Measurements from ENCODE around the gene ANKS1A.

ANKS1A gene

DNA sequence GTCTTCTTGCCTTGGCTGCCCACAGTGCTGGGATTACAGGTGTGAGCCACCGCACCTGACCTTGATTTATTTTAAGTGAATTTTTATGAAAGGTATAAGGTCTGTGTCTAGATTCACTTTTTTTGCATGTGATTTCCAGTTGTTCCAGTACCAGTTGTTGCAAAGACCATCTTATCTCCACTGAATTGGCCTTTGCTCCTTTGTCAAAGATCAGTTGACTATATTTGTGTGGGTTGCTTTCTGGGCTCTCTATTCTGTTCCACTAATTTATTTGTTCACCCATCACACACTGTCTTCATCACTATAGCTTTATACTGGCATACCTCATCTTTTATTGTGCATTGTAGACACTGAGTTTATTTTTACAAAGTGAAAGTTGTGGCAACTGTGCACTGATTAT, 56.3 kb downstream of the ANKS1A start:
- H3K27ac ChIP-seq (ENCODE audit: low read depth, low read length): no peak overlapping the region

DNA sequence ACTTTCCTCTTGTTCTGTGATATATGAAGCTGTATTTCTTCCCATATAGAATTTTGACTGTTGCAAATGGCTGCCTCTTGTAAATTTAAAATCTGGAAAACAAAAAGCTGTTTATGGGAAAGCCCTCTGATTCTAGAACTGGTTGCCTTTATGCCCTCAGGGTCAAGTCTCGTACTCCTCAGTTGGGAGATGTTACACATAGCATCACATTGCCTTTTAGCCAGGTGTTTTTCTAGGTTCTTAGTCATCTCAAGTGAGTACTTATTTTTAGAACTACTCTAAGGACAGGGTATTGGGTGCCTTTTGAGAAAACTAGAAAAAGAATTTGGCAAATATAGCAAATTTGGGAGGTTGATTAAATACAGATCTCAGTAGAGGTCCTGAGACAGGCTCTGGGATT, 58.5 kb downstream of the ANKS1A start:
- Histone ChIP-seq H3K9me3 (ENCODE audit: control insufficient read depth, insufficient read depth, low read depth, low read length) (no peaks in the 10 kb centered on the region), H3K4me1 (ENCODE audit: control insufficient read depth, insufficient read depth, low read length) (peaks cover 8% of the 10 kb centered on the region), H3K9ac (ENCODE audit: low read length) (no peak overlapping the region), H3K27me3 (ENCODE audit: control insufficient read depth, insufficient read depth, low read length) (no peaks in the 10 kb centered on the region), H3K27ac (ENCODE audit: low read depth, low read length) (no peak overlapping the region), H3K4me3 (ENCODE audit: low read depth, low read length) (no peak overlapping the region), H3K36me3 (ENCODE audit: control insufficient read depth, insufficient read depth, low read length) (no peaks in the 10 kb centered on the region)

More for the DNA sequence above, 56.3 kb downstream of the ANKS1A start:
- no peaks in the 10 kb centered on the region for H3K27me3 ChIP-seq (ENCODE audit: control insufficient read depth, insufficient read depth, low read length)
- no peak overlapping the region for H3K9ac ChIP-seq (ENCODE audit: low read length)
- no peaks in the 10 kb centered on the region for H3K9me3 ChIP-seq (ENCODE audit: control insufficient read depth, insufficient read depth, low read depth, low read length)
- H3K4me3 ChIP-seq (ENCODE audit: low read depth, low read length): no peak overlapping the region
- H3K36me3 ChIP-seq (ENCODE audit: control insufficient read depth, insufficient read depth, low read length): no peaks in the 10 kb centered on the region
- H3K4me1 ChIP-seq (ENCODE audit: control insufficient read depth, insufficient read depth, low read length): no peaks in the 10 kb centered on the region; the same call in 1 of the 2 replicates

DNA sequence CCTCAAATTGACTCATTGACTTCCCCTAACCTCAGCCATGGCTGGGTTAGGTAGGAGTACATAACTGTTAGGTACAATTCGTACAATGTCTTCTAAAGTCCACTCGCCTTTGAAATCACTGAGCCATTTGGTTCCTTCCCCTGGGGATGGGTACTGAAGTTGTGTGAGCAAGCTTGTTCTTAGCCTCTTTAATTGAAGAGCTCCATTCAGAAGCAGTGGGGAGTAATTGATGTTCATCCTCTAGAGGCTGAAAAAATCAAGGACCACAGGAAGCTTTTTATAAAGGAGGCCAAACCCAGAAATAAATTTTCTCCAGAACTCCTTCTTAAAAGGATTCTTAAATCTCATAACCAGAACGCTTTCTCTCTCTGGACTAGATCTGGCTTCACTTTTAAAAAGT, 60.6 kb downstream of the ANKS1A start:
- Histone ChIP-seq H3K36me3 (ENCODE audit: control insufficient read depth, insufficient read depth, low read length) (no peaks in the 10 kb centered on the region), H3K27me3 (ENCODE audit: control insufficient read depth, insufficient read depth, low read length) (no peaks in the 10 kb centered on the region), H3K27ac (ENCODE audit: low read depth, low read length) (no peak overlapping the region), H3K4me3 (ENCODE audit: low read depth, low read length) (no peak overlapping the region), H3K9me3 (ENCODE audit: control insufficient read depth, insufficient read depth, low read depth, low read length) (no peaks in the 10 kb centered on the region), H3K9ac (ENCODE audit: low read length) (no peak overlapping the region), H3K4me1 (ENCODE audit: control insufficient read depth, insufficient read depth, low read length) (peaks cover 17% of the 10 kb centered on the region)

DNA sequence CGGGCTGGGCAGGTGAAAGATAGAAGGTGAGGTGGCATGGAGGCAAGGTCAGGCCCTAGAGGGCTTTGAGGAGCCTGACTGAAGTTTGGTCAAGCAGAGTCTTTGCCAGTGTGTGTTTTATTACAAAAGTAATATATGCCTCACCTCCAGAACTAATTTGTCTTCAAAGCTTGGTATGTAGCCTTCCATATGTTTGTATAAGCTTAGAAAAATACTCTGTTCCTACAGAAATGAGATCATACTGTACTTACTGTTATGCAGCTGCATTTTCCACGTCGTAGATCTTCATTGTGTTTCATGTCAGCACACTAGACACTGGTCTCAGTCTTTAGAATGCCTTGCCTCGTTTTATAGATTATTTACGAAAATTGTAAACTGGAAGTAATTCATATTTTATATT, 61.8 kb downstream of the ANKS1A start:
- peaks cover 17% of the 10 kb centered on the region for H3K4me1 ChIP-seq (ENCODE audit: control insufficient read depth, insufficient read depth, low read length)
- no peaks in the 10 kb centered on the region for H3K27me3 ChIP-seq (ENCODE audit: control insufficient read depth, insufficient read depth, low read length)
- H3K4me3 ChIP-seq (ENCODE audit: low read depth, low read length): no peak overlapping the region
- H3K36me3 ChIP-seq (ENCODE audit: control insufficient read depth, insufficient read depth, low read length): no peaks in the 10 kb centered on the region
- no peak overlapping the region for H3K9ac ChIP-seq (ENCODE audit: low read length)
- no peak overlapping the region for H3K27ac ChIP-seq (ENCODE audit: low read depth, low read length)
- no peaks in the 10 kb centered on the region for H3K9me3 ChIP-seq (ENCODE audit: control insufficient read depth, insufficient read depth, low read depth, low read length)

DNA sequence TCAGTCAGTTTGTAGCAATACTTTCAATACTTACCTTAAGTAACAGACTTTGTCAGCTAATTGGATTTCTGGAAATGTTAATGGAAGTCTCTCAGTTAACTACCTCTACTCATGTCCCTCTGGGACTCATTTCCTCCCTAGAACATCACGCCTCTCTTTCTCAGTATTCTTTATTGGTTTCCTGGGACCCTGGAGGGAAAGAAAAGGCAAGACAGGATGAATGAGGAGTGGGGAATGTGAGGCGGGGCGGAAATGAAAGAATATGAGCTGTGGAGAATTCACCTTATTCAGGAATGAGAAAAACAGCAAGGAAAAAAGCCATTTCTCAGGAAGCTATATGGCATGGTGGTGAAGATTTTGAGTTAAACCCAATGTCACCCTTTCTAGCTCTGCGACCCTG, 62.7 kb downstream of the ANKS1A start:
- H3K36me3 ChIP-seq (ENCODE audit: control insufficient read depth, insufficient read depth, low read length): no peaks in the 10 kb centered on the region
- no peak overlapping the region for H3K4me3 ChIP-seq (ENCODE audit: low read depth, low read length)
- no peak overlapping the region for H3K9ac ChIP-seq (ENCODE audit: low read length)
- H3K27ac ChIP-seq (ENCODE audit: low read depth, low read length): no peak overlapping the region
- H3K27me3 ChIP-seq (ENCODE audit: control insufficient read depth, insufficient read depth, low read length): no peaks in the 10 kb centered on the region
- H3K4me1 ChIP-seq (ENCODE audit: control insufficient read depth, insufficient read depth, low read length): peaks cover 17% of the 10 kb centered on the region
- no peaks in the 10 kb centered on the region for H3K9me3 ChIP-seq (ENCODE audit: control insufficient read depth, insufficient read depth, low read depth, low read length)

DNA sequence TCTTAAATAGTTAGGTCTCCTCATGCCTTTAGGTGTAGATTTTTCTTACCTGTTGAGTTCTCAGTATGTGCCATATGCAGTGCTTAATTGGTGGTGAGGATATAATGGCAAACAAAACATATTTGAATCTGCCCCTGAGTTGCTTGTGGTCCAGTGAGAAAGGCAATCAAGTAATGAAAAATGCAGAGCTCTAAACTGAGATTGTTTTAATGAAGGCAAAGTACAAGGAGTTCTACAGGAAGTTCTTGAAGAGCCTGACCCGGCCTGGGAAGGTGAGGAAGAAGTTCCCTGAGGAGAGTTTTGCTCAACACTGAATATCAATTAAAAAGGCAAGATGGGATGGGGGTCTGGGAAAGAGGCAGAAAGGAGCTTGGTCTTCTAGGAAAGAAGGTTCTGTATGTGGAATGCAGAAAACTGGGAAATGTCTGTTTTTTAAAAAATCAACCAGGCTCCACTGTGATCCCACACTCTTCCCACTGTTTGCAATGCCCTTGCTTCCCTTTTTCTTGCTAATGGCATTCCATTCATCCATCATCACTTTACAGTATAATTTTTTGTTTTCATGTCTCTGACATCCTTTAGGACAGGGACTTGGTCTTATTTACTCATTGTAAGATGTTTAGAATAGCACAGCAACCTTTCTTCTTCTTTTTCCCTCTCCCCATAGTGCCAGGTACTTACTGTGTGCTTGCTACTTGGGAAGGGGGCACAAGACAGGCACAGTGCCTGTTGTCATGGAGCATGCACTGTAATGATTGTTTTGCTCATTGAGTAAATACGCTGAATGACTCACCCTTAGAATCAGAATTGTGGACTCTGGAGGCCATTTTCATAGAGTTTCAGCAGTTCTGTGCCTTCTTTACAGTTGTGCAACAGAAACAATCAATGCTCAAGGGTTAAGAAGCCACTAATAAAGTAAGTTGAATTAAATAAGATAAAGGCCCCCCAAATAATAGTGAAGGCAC, 64.3 kb downstream of the ANKS1A start:
- Histone ChIP-seq H3K36me3 (ENCODE audit: control insufficient read depth, insufficient read depth, low read length) (no peaks in the 10 kb centered on the region; the same call in 1 of the 2 replicates), H3K27ac (ENCODE audit: low read depth, low read length) (no peak overlapping the region), H3K9ac (ENCODE audit: low read length) (no peak overlapping the region), H3K9me3 (ENCODE audit: control insufficient read depth, insufficient read depth, low read depth, low read length) (no peaks in the 10 kb centered on the region), H3K4me3 (ENCODE audit: low read depth, low read length) (no peak overlapping the region), H3K4me1 (ENCODE audit: control insufficient read depth, insufficient read depth, low read length) (peaks cover 17% of the 10 kb centered on the region), H3K27me3 (ENCODE audit: control insufficient read depth, insufficient read depth, low read length) (no peaks in the 10 kb centered on the region)

DNA sequence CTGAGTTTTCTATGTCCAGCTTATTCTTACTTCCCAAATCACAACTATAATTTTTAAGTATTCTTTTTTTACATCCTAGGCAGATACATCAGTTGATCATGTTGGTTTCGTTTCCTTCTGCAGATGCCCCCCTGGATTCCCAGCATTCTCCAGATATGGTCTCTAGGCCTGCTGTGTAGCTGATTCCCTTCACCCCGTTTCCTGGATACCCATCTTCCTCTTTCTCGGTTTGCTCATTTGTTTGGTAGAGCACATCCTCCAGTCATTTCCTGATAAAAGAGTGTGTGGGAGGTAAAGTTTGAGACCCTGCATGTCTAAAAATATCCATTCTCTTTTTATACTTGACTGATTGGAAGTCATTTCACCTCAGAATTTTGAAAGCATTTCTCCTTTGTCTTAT, 66.4 kb downstream of the ANKS1A start:
- H3K27ac ChIP-seq (ENCODE audit: low read depth, low read length): no peak overlapping the region
- no peak overlapping the region for H3K4me3 ChIP-seq (ENCODE audit: low read depth, low read length)
- H3K27me3 ChIP-seq (ENCODE audit: control insufficient read depth, insufficient read depth, low read length): no peaks in the 10 kb centered on the region
- no peak overlapping the region for H3K9ac ChIP-seq (ENCODE audit: low read length)
- H3K4me1 ChIP-seq (ENCODE audit: control insufficient read depth, insufficient read depth, low read length): peaks cover 17% of the 10 kb centered on the region
- no peaks in the 10 kb centered on the region for H3K9me3 ChIP-seq (ENCODE audit: control insufficient read depth, insufficient read depth, low read depth, low read length)
- no peaks in the 10 kb centered on the region; the same call in 1 of the 2 replicates for H3K36me3 ChIP-seq (ENCODE audit: control insufficient read depth, insufficient read depth, low read length)

DNA sequence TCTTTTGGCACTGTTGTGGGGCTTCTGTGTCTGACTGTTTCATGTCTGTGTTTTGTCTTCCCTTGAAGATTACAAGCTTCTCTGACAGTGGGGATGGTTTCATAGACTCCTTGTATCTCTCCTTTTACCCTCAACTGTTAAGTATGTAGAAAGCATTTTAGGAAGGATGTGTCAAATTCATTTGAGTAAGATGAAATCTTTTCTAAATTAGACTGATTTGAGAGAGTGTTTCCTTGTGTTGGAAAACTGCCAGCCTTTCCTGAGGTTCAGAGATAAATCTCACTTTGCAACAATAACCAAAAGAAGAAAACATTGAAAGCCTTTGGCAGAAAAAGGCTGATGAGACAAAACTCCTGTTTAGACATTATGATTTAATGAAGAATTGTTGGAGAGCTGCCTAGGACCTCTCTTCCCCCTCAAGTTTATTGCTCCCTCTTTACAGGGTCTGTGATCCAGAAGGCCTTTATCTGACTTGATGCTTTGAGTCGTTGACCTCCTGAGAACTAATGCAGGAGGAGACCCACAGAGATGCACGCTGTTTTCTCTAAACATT, 68.3 kb downstream of the ANKS1A start:
- Histone ChIP-seq H3K9me3 (ENCODE audit: control insufficient read depth, insufficient read depth, low read depth, low read length) (no peaks in the 10 kb centered on the region), H3K9ac (ENCODE audit: low read length) (no peak overlapping the region), H3K27me3 (ENCODE audit: control insufficient read depth, insufficient read depth, low read length) (no peaks in the 10 kb centered on the region), H3K36me3 (ENCODE audit: control insufficient read depth, insufficient read depth, low read length) (no peaks in the 10 kb centered on the region; the same call in 1 of the 2 replicates), H3K27ac (ENCODE audit: low read depth, low read length) (no peak overlapping the region), H3K4me1 (ENCODE audit: control insufficient read depth, insufficient read depth, low read length) (peaks cover 9% of the 10 kb centered on the region), H3K4me3 (ENCODE audit: low read depth, low read length) (no peak overlapping the region)

DNA sequence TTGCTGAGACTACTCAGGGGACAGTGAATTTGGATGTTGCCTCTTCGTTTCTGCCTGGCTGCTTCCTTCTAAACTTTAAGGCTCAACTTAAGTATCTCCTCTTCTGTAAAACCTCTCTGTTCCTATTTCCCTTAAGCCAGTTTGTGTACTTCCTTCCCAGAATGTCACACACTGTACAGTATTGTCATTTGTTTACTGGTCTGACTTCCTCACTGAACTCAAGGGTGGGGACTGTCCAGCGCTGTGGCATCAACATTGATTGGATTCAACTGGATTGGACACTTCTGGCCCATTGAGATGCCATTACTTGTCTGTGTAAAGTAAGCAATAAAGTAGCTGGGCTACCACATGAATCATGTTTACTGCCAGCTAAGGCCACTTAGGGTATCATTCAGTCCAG, 69.7 kb downstream of the ANKS1A start:
- Histone ChIP-seq H3K9me3 (ENCODE audit: control insufficient read depth, insufficient read depth, low read depth, low read length) (no peaks in the 10 kb centered on the region), H3K36me3 (ENCODE audit: control insufficient read depth, insufficient read depth, low read length) (no peaks in the 10 kb centered on the region; the same call in 1 of the 2 replicates), H3K4me1 (ENCODE audit: control insufficient read depth, insufficient read depth, low read length) (0 out of 2 replicates have a peak, but pooled peaks cover under 1% of the 10 kb centered on the region), H3K4me3 (ENCODE audit: low read depth, low read length) (no peak overlapping the region), H3K27ac (ENCODE audit: low read depth, low read length) (no peak overlapping the region), H3K9ac (ENCODE audit: low read length) (no peak overlapping the region), H3K27me3 (ENCODE audit: control insufficient read depth, insufficient read depth, low read length) (no peaks in the 10 kb centered on the region)

DNA sequence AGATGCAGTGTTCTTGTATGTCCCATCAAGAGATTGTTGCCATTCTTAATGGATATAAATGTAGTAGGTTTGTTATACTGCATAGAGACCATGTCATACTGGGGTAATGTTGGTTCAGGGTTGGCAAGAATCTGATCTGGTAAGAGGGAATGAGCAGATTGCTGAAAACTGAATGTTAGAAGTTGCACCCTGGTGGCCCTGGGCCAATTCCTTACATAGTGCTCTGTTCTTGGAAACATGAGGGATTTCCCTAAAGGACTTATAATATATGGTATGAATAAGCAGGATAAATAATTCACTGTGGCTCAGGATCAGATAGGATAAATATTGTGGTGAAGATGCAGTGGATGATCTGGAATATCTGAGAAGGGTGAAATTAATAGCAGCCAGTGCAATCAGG, 70.2 kb downstream of the ANKS1A start:
- Histone ChIP-seq H3K9me3 (ENCODE audit: control insufficient read depth, insufficient read depth, low read depth, low read length) (no peaks in the 10 kb centered on the region), H3K9ac (ENCODE audit: low read length) (no peak overlapping the region), H3K27ac (ENCODE audit: low read depth, low read length) (no peak overlapping the region), H3K4me3 (ENCODE audit: low read depth, low read length) (no peak overlapping the region), H3K36me3 (ENCODE audit: control insufficient read depth, insufficient read depth, low read length) (no peaks in the 10 kb centered on the region; the same call in 1 of the 2 replicates), H3K4me1 (ENCODE audit: control insufficient read depth, insufficient read depth, low read length) (no peaks in the 10 kb centered on the region), H3K27me3 (ENCODE audit: control insufficient read depth, insufficient read depth, low read length) (no peaks in the 10 kb centered on the region)

DNA sequence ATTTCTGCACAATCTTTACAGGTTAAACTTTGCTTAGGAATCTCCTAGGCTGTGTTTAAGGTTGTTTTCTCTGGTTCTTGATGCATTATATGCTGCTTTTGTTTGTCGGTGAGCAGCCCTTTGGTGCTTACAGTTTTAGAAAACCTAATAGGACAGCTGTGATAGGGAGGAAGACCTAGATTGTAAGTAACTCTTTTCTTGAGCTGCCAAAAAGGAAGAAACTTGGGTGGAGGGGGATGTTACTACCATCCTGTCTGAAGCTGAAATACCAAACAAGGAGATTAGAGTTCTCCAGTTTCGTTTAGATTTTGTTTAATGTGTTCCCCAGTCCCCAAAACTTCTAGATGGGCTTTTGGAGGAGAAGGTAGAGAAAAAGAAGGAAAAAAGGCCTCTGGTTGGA, 72.0 kb downstream of the ANKS1A start:
- H3K27me3 ChIP-seq (ENCODE audit: control insufficient read depth, insufficient read depth, low read length): no peaks in the 10 kb centered on the region
- no peaks in the 10 kb centered on the region; the same call in 1 of the 2 replicates for H3K36me3 ChIP-seq (ENCODE audit: control insufficient read depth, insufficient read depth, low read length)
- H3K27ac ChIP-seq (ENCODE audit: low read depth, low read length): no peak overlapping the region
- no peaks in the 10 kb centered on the region for H3K9me3 ChIP-seq (ENCODE audit: control insufficient read depth, insufficient read depth, low read depth, low read length)
- no peak overlapping the region for H3K9ac ChIP-seq (ENCODE audit: low read length)
- no peak overlapping the region for H3K4me3 ChIP-seq (ENCODE audit: low read depth, low read length)
- no peaks in the 10 kb centered on the region for H3K4me1 ChIP-seq (ENCODE audit: control insufficient read depth, insufficient read depth, low read length)

All from HUES6 (cell line).